Colonic mucosa (tissue), 4 donors: ENCODE results near the gene FRMD8. TPM values are rescaled to one million over a fixed set of nuclear protein-coding genes. Genes with fewer than 3 reads are reported as not detected.
"Not testable (repeated sequence)": the region's sequence is repeated elsewhere in the genome, so short reads cannot be mapped to it uniquely, and the experiment has no call there.

Experiments used
- DNase-seq: peaks from one replicate; pipeline ENCODE4 v3.0.0-alpha.2; 2020
- H3K27ac ChIP-seq: fragments of 200-600 bp; one replicate; pipeline ENCODE4 v1.8.0; 2021
- H3K27me3 ChIP-seq: fragments of 200-600 bp; one replicate; pipeline ENCODE4 v1.8.0; 2021
- H3K36me3 ChIP-seq: fragments of 200-600 bp; one replicate; pipeline ENCODE4 v1.8.0; 2021
- H3K4me1 ChIP-seq: fragments of 200-600 bp; one replicate; pipeline ENCODE4 v1.8.0; 2021; ENCODE audit warnings: mild to moderate bottlenecking
- H3K4me3 ChIP-seq: fragments of 200-600 bp; one replicate; pipeline ENCODE4 v1.8.0; 2021
- H3K9ac ChIP-seq, 2 donors: one replicate each; pipeline ENCODE4 v1.7.0; 2013; ENCODE audit warnings: control low read depth in 2 of 2, low read depth in 2 of 2, low read length in 2 of 2
- H3K9me3 ChIP-seq: fragments of 200-600 bp; one replicate; pipeline ENCODE4 v1.8.0; 2021
- CTCF ChIP-seq: fragments of 200-600 bp; IDR thresholded peaks from one replicate; pipeline ENCODE4 v1.8.0; 2022; ENCODE audit warnings: antibody characterized with exemption, mild to moderate bottlenecking
- intact Hi-C: fragments of 100-400 bp; cut with DNase I; formaldehyde crosslinking; loops from one replicate; pipeline ENCODE4 v1.14.1; 2022
- total RNA-seq, 2 donors: library from RNA; stranded (reverse); fragmentation: NEBNext Ultra II Directional in 1 of 2; extraction: Animal tissue kit (Norgen Biotek cat#: 25700) in 1 of 2; gene quantifications; one replicate each; pipeline ENCODE4 v1.2.1, GENCODE V29; 2021
- donor health status: healthy.
- donor health status: DM: no; HTN: no; CAD: no.
- donor health status: DM: no; HTN: no; CAD: no.

Gene FRMD8
- total RNA-seq, 2 donors from 2014 or later: 30.7 to 43.9 TPM

GRCh38 chr11:65445604-65446445, 59.4 kb downstream of the FRMD8 start:
- peak overlapping the region in 1 of 2 donors; percentile 7 for H3K9ac ChIP-seq
- no peaks in the 10 kb centered on the region for H3K27me3 ChIP-seq
- no peak for DNase-seq
- H3K4me1 ChIP-seq: peaks cover 3% of the 10 kb centered on the region
- intact Hi-C loops: no loop called here
- no peak for TF ChIP-seq CTCF
- no peaks in the 10 kb centered on the region for H3K9me3 ChIP-seq
- H3K36me3 ChIP-seq: peaks cover 4% of the 10 kb centered on the region
- no peak overlapping the region for H3K27ac ChIP-seq
- H3K4me3 ChIP-seq: no peak overlapping the region

GRCh38 chr11:65446446-65447277, 60.2 kb downstream of the FRMD8 start:
- no peaks in the 10 kb centered on the region for H3K4me1 ChIP-seq
- peak overlapping the region in 1 of 2 donors; percentile 4 for H3K9ac ChIP-seq
- intact Hi-C loops: no loop called here
- no peaks in the 10 kb centered on the region for H3K27me3 ChIP-seq
- no peak for DNase-seq
- no peak for TF ChIP-seq CTCF
- peak overlapping the region; percentile 23 for H3K27ac ChIP-seq
- H3K36me3 ChIP-seq: peaks cover 4% of the 10 kb centered on the region
- no peak overlapping the region for H3K4me3 ChIP-seq
- H3K9me3 ChIP-seq: no peaks in the 10 kb centered on the region

GRCh38 chr11:65448074-65448417, 61.6 kb downstream of the FRMD8 start:
- H3K4me3 ChIP-seq: no peak overlapping the region
- H3K9me3 ChIP-seq: no peaks in the 10 kb centered on the region
- H3K27ac ChIP-seq: no peak overlapping the region
- intact Hi-C loops: no loop called here
- no peaks in the 10 kb centered on the region for H3K27me3 ChIP-seq
- no peak for TF ChIP-seq CTCF
- no peak for DNase-seq
- H3K36me3 ChIP-seq: peaks cover 4% of the 10 kb centered on the region
- no peaks in the 10 kb centered on the region for H3K4me1 ChIP-seq
- H3K9ac ChIP-seq: peak overlapping the region in 1 of 2 donors; percentile 32

- TF ChIP-seq CTCF: no peak
- DNase-seq: no peak
Observed at GRCh38 chr11:65448418-65449105, 62.1 kb downstream of the FRMD8 start.

GRCh38 chr11:65451301-65451700, 64.9 kb downstream of the FRMD8 start:
- DNase-seq, H3K36me3 ChIP-seq, intact Hi-C loops, H3K27me3 ChIP-seq, H3K27ac ChIP-seq, H3K4me1 ChIP-seq, H3K9me3 ChIP-seq, H3K4me3 ChIP-seq, H3K9ac ChIP-seq: not testable (repeated sequence)

More at GRCh38 chr11:65448418-65449105, 62.1 kb downstream of the FRMD8 start:
- H3K27me3 ChIP-seq: no peaks in the 10 kb centered on the region
- H3K9me3 ChIP-seq: no peaks in the 10 kb centered on the region
- peaks cover 4% of the 10 kb centered on the region for H3K36me3 ChIP-seq
- intact Hi-C loops: no loop called here
- no peak overlapping the region for H3K27ac ChIP-seq
- no peaks in the 10 kb centered on the region for H3K4me1 ChIP-seq
- no peak overlapping the region for H3K4me3 ChIP-seq
- peak overlapping the region in 1 of 2 donors; percentile 32 for H3K9ac ChIP-seq

- H3K4me3 ChIP-seq, DNase-seq, H3K9ac ChIP-seq, H3K27me3 ChIP-seq, H3K9me3 ChIP-seq, H3K4me1 ChIP-seq, H3K27ac ChIP-seq, intact Hi-C loops, H3K36me3 ChIP-seq: not testable (repeated sequence)
Observed at GRCh38 chr11:65452259-65452658, 65.8 kb downstream of the FRMD8 start.
